DMS114 treated with DMSO at 0.1 percent for 48 hours (cell line): ENCODE measurements around the gene SGK1.

Experiments used
- DNase-seq: peaks from one replicate; lab custom pipeline; 2025; ENCODE audit not compliant: unreplicated experiment; lab: John Stamatoyannopoulos, UW

Gene SGK1

GRCh38 chr6:134173366-134173725 is 144.6 kb downstream of the SGK1 start:
- no peak for DNase-seq

GRCh38 chr6:134172706-134173365 is 145.1 kb downstream of the SGK1 start:
- no peak for DNase-seq

GRCh38 chr6:134172020-134172705 is 145.7 kb downstream of the SGK1 start:
- DNase-seq = no peak

- DNase-seq = no peak
Observed at GRCh38 chr6:134171517-134171916, 146.4 kb downstream of the SGK1 start.

GRCh38 chr6:134170844-134171243 is 147.1 kb downstream of the SGK1 start:
- no peak for DNase-seq

- DNase-seq = no peak
Observed at GRCh38 chr6:134169871-134170486, 147.9 kb downstream of the SGK1 start.

GRCh38 chr6:134168590-134169208 is 149.2 kb downstream of the SGK1 start:
- no peak for DNase-seq

- DNase-seq = no peak
Observed at GRCh38 chr6:134166511-134167261, 151.2 kb downstream of the SGK1 start.

GRCh38 chr6:134165561-134166201 is 152.2 kb downstream of the SGK1 start:
- no peak for DNase-seq

- no peak for DNase-seq
Observed at GRCh38 chr6:134164300-134164699, 153.6 kb downstream of the SGK1 start.

GRCh38 chr6:134162932-134163331 is 155.0 kb downstream of the SGK1 start:
- no peak for DNase-seq

GRCh38 chr6:134161041-134161440 is 156.9 kb downstream of the SGK1 start:
- DNase-seq = no peak

GRCh38 chr6:134152767-134153485 is 165.0 kb downstream of the SGK1 start:
- no peak for DNase-seq

- DNase-seq = no peak
Observed at GRCh38 chr6:134148566-134148965, 169.3 kb downstream of the SGK1 start.

GRCh38 chr6:134147034-134147533 is 170.8 kb downstream of the SGK1 start:
- no peak for DNase-seq

GRCh38 chr6:134146268-134147033 is 171.5 kb downstream of the SGK1 start:
- no peak for DNase-seq

GRCh38 chr6:134145786-134146185 is 172.1 kb downstream of the SGK1 start:
- DNase-seq = no peak

- no peak for DNase-seq
Observed at GRCh38 chr6:134138226-134138975, 179.5 kb downstream of the SGK1 start.
